ENCODE data around the gene TMED9. TPM values are rescaled to one million over a fixed set of nuclear protein-coding genes. Genes with fewer than 3 reads are reported as not detected.
"Not testable (repeated sequence)": the region's sequence is repeated elsewhere in the genome, so short reads cannot be mapped to it uniquely, and the experiment has no call there.

TMED9 gene
- polyA plus RNA-seq, 6 donors from 2014 or later: 86.8 to 108 (median 99.4) TPM

- Mint-ChIP-seq H3K36me3 (peaks cover 0 to under 1% of the 10 kb centered on the region in 2 donors), H3K4me3 (peak overlapping the region in 2 of 8 donors; percentile 61 to 63), H3K9me3 (no peaks in the 10 kb centered on the region), H3K27me3 (no peaks in the 10 kb centered on the region), H3K27ac (peak overlapping the region in 4 of 6 donors; percentile 78 to 90 (median 82)), H3K4me1 (peaks cover 4 to 23% (median 5%) of the 10 kb centered on the region in 3 donors)
- ATAC-seq (ENCODE audit: low read depth in 2 of 2): no peak
- no peak for DNase-seq
Measured at GRCh38 chr5:177611446-177612214, 19.6 kb downstream of the TMED9 start.

- no peak for ATAC-seq (ENCODE audit: low read depth in 2 of 2)
- no peaks in the 10 kb centered on the region for H3K36me3 Mint-ChIP-seq
- peaks cover 0 to 17% (median 3%) of the 10 kb centered on the region in 3 donors for H3K4me1 Mint-ChIP-seq
- no peak overlapping the region for H3K4me3 Mint-ChIP-seq
- no peak for DNase-seq
- no peaks in the 10 kb centered on the region for H3K27me3 Mint-ChIP-seq
- H3K27ac Mint-ChIP-seq: peak overlapping the region in 5 of 6 donors; percentile 2 to 91 (median 78)
- no peaks in the 10 kb centered on the region for H3K9me3 Mint-ChIP-seq
Measured at GRCh38 chr5:177612215-177612673, 20.2 kb downstream of the TMED9 start.

GRCh38 chr5:177620560-177620959, 28.6 kb downstream of the TMED9 start:
- Mint-ChIP-seq H3K27ac (no peak overlapping the region), H3K27me3 (no peaks in the 10 kb centered on the region), H3K9me3 (peaks cover 0 to 5% (median 0%) of the 10 kb centered on the region in 7 donors), H3K36me3 (peaks cover 24 to 38% of the 10 kb centered on the region in 2 donors), H3K4me3 (no peak overlapping the region), H3K4me1 (no peaks in the 10 kb centered on the region)
- DNase-seq (no peak), ATAC-seq (ENCODE audit: low read depth in 2 of 2) (no peak)

- not testable (repeated sequence) for H3K9me3 Mint-ChIP-seq; H3K4me3 Mint-ChIP-seq; ATAC-seq (ENCODE audit: low read depth in 2 of 2); H3K4me1 Mint-ChIP-seq; DNase-seq; H3K27me3 Mint-ChIP-seq
- peaks cover 11 to 20% of the 10 kb centered on the region in 2 donors for H3K36me3 Mint-ChIP-seq
- H3K27ac Mint-ChIP-seq: peak overlapping the region in 2 of 6 donors; percentile 34 to 49
Measured at GRCh38 chr5:177624172-177624571, 32.2 kb downstream of the TMED9 start.

GRCh38 chr5:177630186-177630585, 38.2 kb downstream of the TMED9 start:
- not testable (repeated sequence) for H3K4me1 Mint-ChIP-seq; DNase-seq; ATAC-seq (ENCODE audit: low read depth in 2 of 2); H3K9me3 Mint-ChIP-seq; H3K4me3 Mint-ChIP-seq; H3K27me3 Mint-ChIP-seq; H3K36me3 Mint-ChIP-seq
- H3K27ac Mint-ChIP-seq: peak overlapping the region in 1 of 6 donors; percentile 56

- H3K4me1 Mint-ChIP-seq: peaks cover 0 to 12% (median 0%) of the 10 kb centered on the region in 3 donors
Measured at GRCh38 chr5:177634912-177635311, 42.9 kb downstream of the TMED9 start.

GRCh38 chr5:177645462-177645861, 53.5 kb downstream of the TMED9 start:
- not testable (repeated sequence) for H3K4me1 Mint-ChIP-seq; H3K9me3 Mint-ChIP-seq; H3K36me3 Mint-ChIP-seq; H3K4me3 Mint-ChIP-seq; H3K27me3 Mint-ChIP-seq; ATAC-seq (ENCODE audit: low read depth in 2 of 2); DNase-seq; H3K27ac Mint-ChIP-seq

More at GRCh38 chr5:177634912-177635311, 42.9 kb downstream of the TMED9 start:
- H3K9me3 Mint-ChIP-seq; H3K27ac Mint-ChIP-seq; H3K27me3 Mint-ChIP-seq; H3K4me3 Mint-ChIP-seq; H3K36me3 Mint-ChIP-seq; DNase-seq; ATAC-seq (ENCODE audit: low read depth in 2 of 2): not testable (repeated sequence)

Other genes with a start within 250 kb of the TMED9 start
- 100 to 1,000 TPM; 182 to 243 (median 191) TPM for gene LMAN2, start 240.5 kb upstream of the TMED9 start, polyA plus RNA-seq (ENCODE audit: low read depth in 6 of 6)
- 10 to 100 TPM; 16.6 to 41.1 (median 23.2) TPM for gene RGS14, start 234.3 kb upstream of the TMED9 start, polyA plus RNA-seq (ENCODE audit: low read depth in 6 of 6)
- gene SLC34A1, start 207.8 kb upstream of the TMED9 start, polyA plus RNA-seq (ENCODE audit: low read depth in 6 of 6): not detected
- gene PFN3, start 191.5 kb upstream of the TMED9 start, polyA plus RNA-seq (ENCODE audit: low read depth in 6 of 6): not detected
- gene F12, start 182.6 kb upstream of the TMED9 start, polyA plus RNA-seq (ENCODE audit: low read depth in 6 of 6): 1 to 10 TPM in 1 of 6 donors, under 1 TPM in 2, not detected in 3; 0.56 to 1.4 (median 0.57) TPM
- gene GRK6, start 165.5 kb upstream of the TMED9 start, polyA plus RNA-seq (ENCODE audit: low read depth in 6 of 6): 100 to 1,000 TPM in 2 of 6 donors, 10 to 100 TPM in 4; 66.5 to 178 (median 98.1) TPM
- gene PRR7, start 145.4 kb upstream of the TMED9 start, polyA plus RNA-seq (ENCODE audit: low read depth in 6 of 6): 10 to 100 TPM; 16.2 to 39.5 (median 25.7) TPM
- gene DBN1, start 118.6 kb upstream of the TMED9 start, polyA plus RNA-seq (ENCODE audit: low read depth in 6 of 6): 1 to 10 TPM in 1 of 6 donors, under 1 TPM in 3, not detected in 2; 0.31 to 1.9 (median 0.65) TPM
- gene PDLIM7, start 94.6 kb upstream of the TMED9 start, polyA plus RNA-seq (ENCODE audit: low read depth in 6 of 6): 1 to 10 TPM; 1.5 to 6.0 (median 3.9) TPM
- gene DOK3, start 82.4 kb upstream of the TMED9 start, polyA plus RNA-seq (ENCODE audit: low read depth in 6 of 6): 10 to 100 TPM; 12.7 to 47.7 (median 38.1) TPM
- 10 to 100 TPM; 25.8 to 72.8 (median 43.0) TPM for gene DDX41, start 75.2 kb upstream of the TMED9 start, polyA plus RNA-seq (ENCODE audit: low read depth in 6 of 6)
- gene FAM193B, start 37.6 kb upstream of the TMED9 start, polyA plus RNA-seq (ENCODE audit: low read depth in 6 of 6): 1 to 10 TPM; 2.9 to 6.8 (median 4.6) TPM
- gene B4GALT7, start 7.9 kb downstream of the TMED9 start, polyA plus RNA-seq (ENCODE audit: low read depth in 6 of 6): 10 to 100 TPM; 22.7 to 29.6 (median 27.5) TPM
- under 1 TPM in 2 of 6 donors, not detected in 4; 0.25 to 0.35 TPM for gene FAM153A, start 190.7 kb downstream of the TMED9 start, polyA plus RNA-seq (ENCODE audit: low read depth in 6 of 6)

Measured in naive B cell (primary cell).